Measurements from ENCODE around the gene PARD6B. TPM values are rescaled to one million over a fixed set of nuclear protein-coding genes. Genes with fewer than 3 reads are reported as not detected.

PARD6B gene
- total and polyA plus RNA-seq, 2 experiments from 2014 or later = 10.2 to 20.0 TPM

- no peak for TF ChIP-seq CTCF (IDR thresholded peaks at IDR 0.05; ENCODE audit: low read depth, low read length)
- DNase-seq (ENCODE audit: low read depth in 1 of 2, low spot score in 1 of 2) = no peak
Measured at GRCh38 chr20:50801747-50802125, 70.4 kb downstream of the PARD6B start.

GRCh38 chr20:50802289-50802688, 70.9 kb downstream of the PARD6B start:
- Histone ChIP-seq H3K36me3 (no peaks in the 10 kb centered on the region), H3K4me1 (ENCODE audit: low read depth) (no peaks in the 10 kb centered on the region), H3K9me3 (ENCODE audit: low read depth) (no peaks in the 10 kb centered on the region), H3K27me3 (no peaks in the 10 kb centered on the region), H3K27ac (no peak overlapping the region), H3K4me3 (no peak overlapping the region)
- no peak for DNase-seq (ENCODE audit: low read depth in 1 of 2, low spot score in 1 of 2)
- TF ChIP-seq CTCF (IDR thresholded peaks at IDR 0.05; ENCODE audit: low read depth, low read length) = no peak

More at GRCh38 chr20:50801747-50802125, 70.4 kb downstream of the PARD6B start:
- Histone ChIP-seq H3K27me3 (no peaks in the 10 kb centered on the region), H3K4me3 (no peak overlapping the region), H3K4me1 (ENCODE audit: low read depth) (no peaks in the 10 kb centered on the region), H3K27ac (no peak overlapping the region), H3K9me3 (ENCODE audit: low read depth) (no peaks in the 10 kb centered on the region), H3K36me3 (no peaks in the 10 kb centered on the region)

DNA sequence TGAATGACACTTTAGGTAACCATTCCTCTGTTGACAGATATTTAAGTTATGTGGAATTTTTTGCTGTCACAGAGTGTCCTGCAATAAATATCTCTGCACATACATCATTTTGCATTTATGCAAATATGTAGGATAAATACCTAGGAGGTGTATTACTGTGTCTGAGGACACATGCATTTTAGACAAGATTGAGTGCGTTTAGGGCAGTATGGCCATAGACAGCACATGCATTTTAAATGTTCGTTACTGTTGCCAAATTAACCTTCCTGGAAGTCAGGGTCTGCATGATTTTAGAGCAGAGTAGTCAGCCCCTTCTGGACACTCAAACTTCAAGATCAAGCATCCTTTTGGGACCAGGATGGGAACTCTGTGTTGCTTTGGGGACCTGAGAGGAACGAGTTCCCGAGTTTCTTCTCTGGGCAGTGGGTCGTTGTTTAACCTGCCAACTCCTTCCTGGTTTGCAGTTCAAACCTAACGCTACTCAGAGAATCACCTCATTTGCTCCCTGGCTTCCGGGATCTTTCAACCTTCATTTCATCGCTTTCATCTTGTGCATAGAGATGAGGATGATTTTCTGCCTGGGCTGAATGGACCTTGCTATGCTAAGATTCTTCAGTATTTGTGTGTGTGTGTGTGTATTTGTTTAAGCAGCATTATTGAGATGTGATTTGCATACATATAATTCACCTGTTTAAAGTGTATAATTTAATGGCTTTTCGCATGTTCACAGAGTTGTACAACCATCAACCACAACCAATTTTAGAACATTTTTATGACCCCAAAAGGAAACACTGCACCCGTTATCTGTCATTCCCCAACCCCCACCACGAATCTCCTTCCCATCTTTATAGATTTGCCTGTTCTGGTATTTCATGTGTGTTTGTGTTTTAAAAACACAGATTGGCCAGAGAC, 73.3 kb downstream of the PARD6B start:
- Histone ChIP-seq H3K4me3 (no peak overlapping the region), H3K4me1 (ENCODE audit: low read depth) (no peaks in the 10 kb centered on the region), H3K9me3 (ENCODE audit: low read depth) (no peaks in the 10 kb centered on the region), H3K27me3 (no peaks in the 10 kb centered on the region), H3K27ac (no peak overlapping the region), H3K36me3 (no peaks in the 10 kb centered on the region)
- no peak for DNase-seq (ENCODE audit: low read depth in 1 of 2, low spot score in 1 of 2)
- TF ChIP-seq CTCF (IDR thresholded peaks at IDR 0.05; ENCODE audit: low read depth, low read length) = no peak

GRCh38 chr20:50805349-50805684, 73.9 kb downstream of the PARD6B start:
- Histone ChIP-seq H3K27me3 (no peaks in the 10 kb centered on the region), H3K9me3 (ENCODE audit: low read depth) (no peaks in the 10 kb centered on the region), H3K36me3 (no peaks in the 10 kb centered on the region), H3K4me1 (ENCODE audit: low read depth) (no peaks in the 10 kb centered on the region), H3K4me3 (no peak overlapping the region), H3K27ac (no peak overlapping the region)
- TF ChIP-seq CTCF (IDR thresholded peaks at IDR 0.05; ENCODE audit: low read depth, low read length) = no peak
- no peak for DNase-seq (ENCODE audit: low read depth in 1 of 2, low spot score in 1 of 2)

DNA sequence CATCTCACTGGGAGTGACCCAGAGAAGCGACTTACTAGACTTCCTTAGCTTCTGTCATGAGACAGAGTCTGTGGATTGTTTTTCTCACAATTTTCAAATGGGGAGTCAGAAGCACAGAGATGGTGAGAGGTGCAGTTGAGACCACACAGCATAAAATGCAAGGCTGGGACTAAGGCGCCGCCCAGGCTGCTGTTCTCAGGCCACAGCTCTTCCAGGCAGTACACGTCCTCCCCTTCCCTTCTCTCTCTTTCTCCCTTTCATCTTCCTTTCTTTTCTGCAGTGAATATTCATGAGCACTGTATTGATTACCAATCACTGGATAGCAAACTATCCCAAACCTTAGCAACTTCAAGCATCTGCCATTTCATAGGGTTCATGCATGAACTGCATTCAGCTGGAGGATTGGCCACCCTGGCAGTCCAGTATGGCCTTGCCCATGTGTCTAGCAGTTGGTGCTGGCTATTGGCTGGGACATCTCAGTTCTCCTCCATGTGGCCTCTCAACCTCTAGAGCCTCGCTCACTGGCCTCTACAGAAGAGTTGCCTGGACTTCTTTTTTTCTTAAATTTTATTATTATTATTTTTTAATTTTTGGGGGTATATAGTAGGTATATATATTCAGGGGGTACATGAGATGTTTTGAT, 74.9 kb downstream of the PARD6B start:
- no peak for TF ChIP-seq CTCF (IDR thresholded peaks at IDR 0.05; ENCODE audit: low read depth, low read length)
- no peak overlapping the region for H3K27ac ChIP-seq
- H3K27me3 ChIP-seq = no peaks in the 10 kb centered on the region
- no peaks in the 10 kb centered on the region for H3K36me3 ChIP-seq
- H3K4me3 ChIP-seq = no peak overlapping the region
- no peaks in the 10 kb centered on the region for H3K9me3 ChIP-seq (ENCODE audit: low read depth)
- DNase-seq (ENCODE audit: low read depth in 1 of 2, low spot score in 1 of 2) = no peak
- H3K4me1 ChIP-seq (ENCODE audit: low read depth) = no peaks in the 10 kb centered on the region

Other genes starting within 250 kb of the PARD6B start
- gene PTPN1, start 221.2 kb upstream of the PARD6B start, total RNA-seq = 28.3 and 29.4 TPM in 2 replicates
- gene PTPN1, start 221.2 kb upstream of the PARD6B start, polyA plus RNA-seq = 19.4 and 22.7 TPM in 2 replicates
- 3.0 and 3.8 TPM in 2 replicates for gene RIPOR3, start 40.0 kb upstream of the PARD6B start, total RNA-seq
- gene RIPOR3, start 40.0 kb upstream of the PARD6B start, polyA plus RNA-seq = 0.91 and 4.8 TPM in 2 replicates
- gene BCAS4, start 63.5 kb downstream of the PARD6B start, total RNA-seq = 16.1 and 23.6 TPM in 2 replicates
- 26.1 and 31.8 TPM in 2 replicates for gene BCAS4, start 63.5 kb downstream of the PARD6B start, polyA plus RNA-seq
- gene ADNP, start 199.9 kb downstream of the PARD6B start, total RNA-seq = 31.1 and 50.8 TPM in 2 replicates
- gene ADNP, start 199.9 kb downstream of the PARD6B start, polyA plus RNA-seq = 23.2 and 25.2 TPM in 2 replicates
- gene DPM1, start 227.0 kb downstream of the PARD6B start, total RNA-seq = 65.2 and 76.2 TPM in 2 replicates
- 83.4 and 89.8 TPM in 2 replicates for gene DPM1, start 227.0 kb downstream of the PARD6B start, polyA plus RNA-seq
- gene MOCS3, start 227.2 kb downstream of the PARD6B start, total RNA-seq = 9.4 and 9.6 TPM in 2 replicates
- 6.2 and 10.3 TPM in 2 replicates for gene MOCS3, start 227.2 kb downstream of the PARD6B start, polyA plus RNA-seq